IMR-90 (cell line): ENCODE measurements around the gene PCOLCE2. TPM values are rescaled to one million over a fixed set of nuclear protein-coding genes. Genes with fewer than 3 reads are reported as not detected.

Experiments
- ATAC-seq: fragments of 200-7000 bp; cut with Tn5 transposase; 2 replicates; pipeline ENCODE4 v1.9.1; 2020; ENCODE audit warnings: low read depth, mild to moderate bottlenecking, moderate library complexity
- BruUV-seq: library from RNA; stranded (reverse); fragments of 400-500 nt; replicated peaks from 2 replicates; lab custom pipeline; 2021; lab: Mats Ljungman, UMichigan
- CTCF ChIA-PET: fragments of 300-600 bp; formaldehyde crosslinking; extraction: SDS; loops from one replicate; lab custom pipeline; 2021; ENCODE audit warnings: antibody characterized with exemption; lab: Yijun Ruan, JAX
- POLR2A ChIA-PET: fragments of 300-600 bp; sonication (Branson Sonifier 250); formaldehyde crosslinking; loops from one replicate; lab custom pipeline; 2022; ENCODE audit warnings: antibody characterized with exemption; ENCODE audit not compliant: unreplicated experiment; lab: Charles Lee
- DNase-seq: peaks from one replicate; pipeline ENCODE4 v3.0.0; 2013
- H2AFZ ChIP-seq: replicated peaks from 2 replicates; pipeline ENCODE3; 2013; ENCODE audit warnings: low read length, mild to moderate bottlenecking; ENCODE audit not compliant: poor library complexity
- H2AK5ac ChIP-seq: 2 replicates; pipeline ENCODE4 v1.6.1; 2013; ENCODE audit warnings: low read depth, low read length, inconsistent platforms
- H2AK9ac ChIP-seq: replicated peaks from 2 replicates; pipeline ENCODE3; 2013; ENCODE audit warnings: mild to moderate bottlenecking, low read depth, low read length, moderate library complexity; ENCODE audit not compliant: poor library complexity
- H2BK120ac ChIP-seq: 2 replicates; pipeline ENCODE4 v1.6.1; 2013; ENCODE audit warnings: low read depth, low read length, inconsistent platforms
- H2BK15ac ChIP-seq: 3 replicates; pipeline ENCODE4 v1.6.1; 2013; ENCODE audit warnings: low read depth, low read length, inconsistent platforms
- H2BK20ac ChIP-seq: 2 replicates; pipeline ENCODE4 v1.6.1; 2013; ENCODE audit warnings: low read depth, mild to moderate bottlenecking, inconsistent platforms, low read length, moderate library complexity
- H2BK5ac ChIP-seq: 2 replicates; pipeline ENCODE4 v1.6.1; 2013; ENCODE audit warnings: mild to moderate bottlenecking, low read depth, low read length, inconsistent platforms; ENCODE audit not compliant: poor library complexity, severe bottlenecking
- H3K14ac ChIP-seq: replicated peaks from 2 replicates; pipeline ENCODE4 v1.6.1; 2013; ENCODE audit warnings: low read depth, low read length, inconsistent platforms
- H3K18ac ChIP-seq: 2 replicates; pipeline ENCODE4 v1.6.1; 2013; ENCODE audit warnings: low read depth, low read length, control low read depth
- H3K23ac ChIP-seq: 2 replicates; pipeline ENCODE4 v1.6.1; 2013; ENCODE audit warnings: low read depth, low read length, inconsistent platforms
- H3K27ac ChIP-seq: 2 replicates; pipeline ENCODE4 v1.5.1; 2013; ENCODE audit warnings: mild to moderate bottlenecking, control low read depth, low read length; ENCODE audit not compliant: insufficient read depth
- H3K27me3 ChIP-seq: 2 replicates; pipeline ENCODE4 v1.6.1; 2013; ENCODE audit warnings: low read length; ENCODE audit not compliant: control insufficient read depth, insufficient read depth
- H3K36me3 ChIP-seq: 2 replicates; pipeline ENCODE4 v1.6.1; 2013; ENCODE audit warnings: low read length, mixed read lengths; ENCODE audit not compliant: control insufficient read depth, insufficient read depth
- H3K4ac ChIP-seq: 2 replicates; pipeline ENCODE4 v1.6.1; 2013; ENCODE audit warnings: low read depth, low read length, inconsistent platforms
- H3K4me1 ChIP-seq: 2 replicates; pipeline ENCODE4 v1.6.1; 2013; ENCODE audit warnings: low read length, mixed read lengths; ENCODE audit not compliant: control insufficient read depth, insufficient read depth
- H3K4me2 ChIP-seq: 2 replicates; pipeline ENCODE4 v1.6.1; 2013; ENCODE audit warnings: low read depth, mild to moderate bottlenecking, control low read depth, low read length, moderate library complexity
- H3K4me3 ChIP-seq: 2 replicates; pipeline ENCODE4 v1.5.1; 2013; ENCODE audit warnings: low read depth, mild to moderate bottlenecking, control low read depth, low read length, moderate library complexity; ENCODE audit not compliant: insufficient read depth
- H3K56ac ChIP-seq: 2 replicates; pipeline ENCODE4 v1.6.1; 2013; ENCODE audit warnings: low read length, inconsistent platforms; ENCODE audit not compliant: insufficient read depth; ENCODE audit errors: extremely low read depth
- H3K79me1 ChIP-seq, 2 experiments: 2 replicates each; pipeline ENCODE4 v1.6.1; 2013; ENCODE audit warnings: low read length in 2 of 2, inconsistent platforms in 1 of 2, low read depth in 1 of 2
- H3K9ac ChIP-seq: 2 replicates; pipeline ENCODE4 v1.6.1; 2013; ENCODE audit warnings: low read depth, low read length, control low read depth
- H3K9me1 ChIP-seq: 2 replicates; pipeline ENCODE4 v1.6.1; 2013; ENCODE audit warnings: low read length, inconsistent platforms; ENCODE audit not compliant: insufficient read depth
- H3K9me3 ChIP-seq: 2 replicates; pipeline ENCODE4 v1.6.1; 2013; ENCODE audit warnings: low read length; ENCODE audit not compliant: control insufficient read depth, insufficient read depth
- H4K20me1 ChIP-seq: 2 replicates; pipeline ENCODE4 v1.6.1; 2013; ENCODE audit warnings: low read length, inconsistent platforms; ENCODE audit not compliant: insufficient read depth
- H4K5ac ChIP-seq: 2 replicates; pipeline ENCODE4 v1.6.1; 2013; ENCODE audit warnings: mild to moderate bottlenecking, low read depth, low read length, control low read depth
- H4K8ac ChIP-seq, 2 experiments: 2 replicates each; pipeline ENCODE4 v1.6.1; 2013; ENCODE audit warnings: low read depth in 2 of 2, low read length in 2 of 2, control low read depth in 1 of 2, inconsistent platforms in 1 of 2
- H4K91ac ChIP-seq: 2 replicates; pipeline ENCODE4 v1.6.1; 2013; ENCODE audit warnings: low read depth, low read length, inconsistent platforms; ENCODE audit not compliant: insufficient read depth
- BHLHE40 ChIP-seq: fragments of 150-350 bp; IDR thresholded peaks from 2 replicates; pipeline ENCODE4 v1.6.1; 2016; ENCODE audit warnings: mild to moderate bottlenecking, low read depth, low read length
- CEBPB ChIP-seq: IDR thresholded peaks from 2 replicates; pipeline ENCODE4 v1.6.1; 2012; ENCODE audit warnings: low read depth, low read length, improper control_type of control experiment
- CHD1 ChIP-seq: IDR thresholded peaks from 2 replicates; pipeline ENCODE4 v1.6.1; 2012; ENCODE audit warnings: low read depth, low read length, improper control_type of control experiment
- FOS ChIP-seq: fragments of 150-350 bp; IDR thresholded peaks from 2 replicates; pipeline ENCODE4 v1.6.1; 2016; ENCODE audit warnings: low read depth, low read length
- MAFK ChIP-seq: IDR thresholded peaks from 2 replicates; pipeline ENCODE4 v1.6.1; 2012; ENCODE audit warnings: low read depth, low read length, improper control_type of control experiment
- MAZ ChIP-seq: IDR thresholded peaks from 2 replicates; pipeline ENCODE4 v1.6.1; 2012; ENCODE audit warnings: low read depth, mild to moderate bottlenecking, low read length, improper control_type of control experiment, moderate library complexity, borderline replicate concordance
- MXI1 ChIP-seq: IDR thresholded peaks from 2 replicates; pipeline ENCODE4 v1.6.1; 2012; ENCODE audit warnings: low read depth, mild to moderate bottlenecking, low read length, moderate library complexity, borderline replicate concordance
- NFE2L2 ChIP-seq: fragments of 150-350 bp; IDR thresholded peaks from 2 replicates; pipeline ENCODE4 v1.6.1; 2016; ENCODE audit warnings: low read depth, mild to moderate bottlenecking, low read length
- RCOR1 ChIP-seq: IDR thresholded peaks from 2 replicates; pipeline ENCODE4 v1.6.1; 2012; ENCODE audit warnings: mild to moderate bottlenecking, low read length, improper control_type of control experiment; ENCODE audit not compliant: insufficient replicate concordance
- RFX5 ChIP-seq: IDR thresholded peaks from 2 replicates; pipeline ENCODE4 v1.8.0; 2012; ENCODE audit warnings: low read depth, mild to moderate bottlenecking, low read length, moderate library complexity
- SMC3 ChIP-seq: fragments of 150-350 bp; IDR thresholded peaks from 2 replicates; pipeline ENCODE4 v1.6.1; 2016; ENCODE audit warnings: low read depth, mild to moderate bottlenecking, antibody characterized with exemption, low read length, moderate library complexity
- USF2 ChIP-seq: fragments of 150-350 bp; IDR thresholded peaks from 2 replicates; pipeline ENCODE4 v1.6.1; 2017; ENCODE audit warnings: mild to moderate bottlenecking, antibody characterized with exemption, low read length, low read depth
- WGBS, 2 experiments: methylation state at CpG; one replicate each; pipeline versions ENCODE4 v1.1.5 to v1.1.7; 2013; ENCODE audit warnings: missing lambda C conversion rate in 2 of 2; ENCODE audit not compliant: insufficient read length in 1 of 2; ENCODE audit errors: extremely low coverage in 2 of 2; 5-methylcytosine and 5-hydroxymethylcytosine counted together
- dilution Hi-C: fragments of 300-500 bp; cut with HindIII; formaldehyde crosslinking; loops from one replicate; pipeline ENCODE4 v1.14.3; 2018; ENCODE audit warnings: low sequenced_read_pairs; ENCODE audit not compliant: unreplicated experiment
- in situ Hi-C: fragments of 300-500 bp; cut with MboI; formaldehyde crosslinking; loops from 3 replicates; pipeline ENCODE4 v1.14.3; 2019; ENCODE audit warnings: low sequenced_read_pairs, inconsistent platforms, mixed read lengths
- intact Hi-C: fragments of 100-400 bp; cut with micrococcal nuclease; formaldehyde crosslinking; loops from 2 replicates; pipeline ENCODE4 v1.10.0; 2022
- polyA plus RNA-seq, 3 experiments: library from polyadenylated mRNA; depleted of rRNA; stranded (reverse); fragments of >200 nt; gene quantifications; 2 replicates each; pipeline ENCODE4 v1.2.3, GENCODE V29; 2012; ENCODE audit warnings: low replicate concordance in 1 of 3
- total RNA-seq: library from RNA; depleted of rRNA; stranded (reverse); fragments of >200 nt; gene quantifications from 2 replicates; pipeline ENCODE4 v1.2.3, GENCODE V29; 2012

The PCOLCE2 gene
- total and polyA plus RNA-seq, 2 of the 4 experiments (the other 2 are of a cell fraction), result 0.50 to 0.54 TPM

GRCh38 chr3:142884531-142884930 lies 4.4 kb downstream of the PCOLCE2 start:
- Histone ChIP-seq H2AK9ac (no peak overlapping the region), H3K27me3 (peaks cover 19% of the 10 kb centered on the region), H4K20me1 (no peaks in the 10 kb centered on the region), H3K27ac (no peak overlapping the region), H3K9me1 (no peaks in the 10 kb centered on the region; the same call in 1 of the 2 replicates), H3K4me1 (no peaks in the 10 kb centered on the region), H3K4me2 (no peak overlapping the region), H3K9ac (no peak overlapping the region), H3K4ac (no peak overlapping the region), H3K9me3 (no peaks in the 10 kb centered on the region), H3K18ac (no peak overlapping the region), H2AK5ac (no peak overlapping the region), H4K8ac (no peak overlapping the region), H4K5ac (no peak overlapping the region), H4K91ac (no peak overlapping the region), H3K79me1 (no peaks in the 10 kb centered on the region), H3K23ac (no peak overlapping the region), H2BK5ac (no peak overlapping the region), H3K36me3 (no peaks in the 10 kb centered on the region), H2AFZ (no peak overlapping the region), H2BK20ac (no peak overlapping the region), H2BK15ac (no peak overlapping the region), H2BK120ac (no peak overlapping the region), H3K14ac (no peak overlapping the region), H3K4me3 (no peak overlapping the region), H3K56ac (no peak overlapping the region)
- BruUV-seq, result no TSS peak
- intact Hi-C loops (no loop called here), dilution Hi-C loops (no loop called here), in situ Hi-C loops (no loop called here)
- DNase-seq (no peak), ATAC-seq (no peak)
- no CpG with 5 or more reads among the region's 1 CpG for WGBS, 2 experiments
- TF ChIP-seq BHLHE40 (no peak), MAFK (no peak), CEBPB (no peak), MXI1 (no peak), SMC3 (no peak), USF2 (no peak), CHD1 (no peak), RCOR1 (no peak), MAZ (no peak), NFE2L2 (no peak), FOS (no peak), RFX5 (no peak)
- CTCF ChIA-PET, result interaction anchor here (1.1 kb wide), 1 partner anchor 17 kb away, joined by 3 read pairs; no protein-coding TSS in a partner anchor
- POLR2A ChIA-PET, result no interaction called here
